Psoas muscle (tissue), 8 donors: ENCODE data around the gene DCAF5. TPM values are rescaled to one million over a fixed set of nuclear protein-coding genes. Genes with fewer than 3 reads are reported as not detected.
"Not testable (repeated sequence)": the region's sequence is repeated elsewhere in the genome, so short reads cannot be mapped to it uniquely, and the experiment has no call there.

ENCODE experiments used
- ATAC-seq, 4 donors: fragments of 200-7000 bp; cut with Tn5 transposase; one replicate each; pipeline ENCODE4 v1.9.1; 2020; ENCODE audit warnings: moderate library complexity in 3 of 4, mild to moderate bottlenecking in 2 of 4
- DNase-seq, 2 donors: peaks; one replicate each; pipeline ENCODE4 v3.0.0-alpha.2; 2020
- H3K27ac ChIP-seq: fragments of 200-600 bp; one replicate; pipeline ENCODE4 v1.8.0; 2022
- H3K27me3 ChIP-seq, 3 donors: fragments of 200-600 bp in 1 of 3; one replicate each; pipeline versions ENCODE4 v1.6.1 to v1.8.0; 2013 to 2022; ENCODE audit warnings: low read length in 2 of 3, mild to moderate bottlenecking in 2 of 3, moderate library complexity in 1 of 3; ENCODE audit not compliant: insufficient read depth in 3 of 3
- H3K36me3 ChIP-seq, 2 donors: fragments of 200-600 bp in 1 of 2; one replicate each; pipeline versions ENCODE4 v1.6.1 to v1.8.0; 2013 to 2022; ENCODE audit warnings: low read depth in 1 of 2, mild to moderate bottlenecking in 1 of 2, moderate library complexity in 1 of 2; ENCODE audit not compliant: insufficient read depth in 1 of 2
- H3K4me1 ChIP-seq: fragments of 200-600 bp; one replicate; pipeline ENCODE4 v1.8.0; 2022
- H3K4me3 ChIP-seq: fragments of 200-600 bp; one replicate; pipeline ENCODE4 v1.8.0; 2022; ENCODE audit warnings: mild to moderate bottlenecking
- H3K9me3 ChIP-seq: fragments of 200-600 bp; one replicate; pipeline ENCODE4 v1.8.0; 2022
- CTCF ChIP-seq: fragments of 200-600 bp; IDR thresholded peaks from one replicate; pipeline ENCODE4 v1.8.0; 2022; ENCODE audit warnings: antibody characterized with exemption
- WGBS, 3 donors: extraction: QIAGEN DNeasy Blood & Tissue Kit; methylation state at CpG; one replicate each; pipeline versions ENCODE4 v1.1.6 to v1.1.7; 2013; 5-methylcytosine and 5-hydroxymethylcytosine counted together
- intact Hi-C, 2 donors: fragments of 100-400 bp; cut with DNase I; formaldehyde crosslinking; loops; one replicate each; pipeline versions ENCODE4 v1.11.0 to v1.14.2; 2022
- polyA plus RNA-seq, 3 donors: library from polyadenylated mRNA; stranded (reverse); fragments of 200-250 nt; gene quantifications; one replicate each; pipeline ENCODE4 v1.2.3, GENCODE V29; 2013
- total RNA-seq, 4 donors: library from RNA; stranded (reverse); fragmentation: NEBNext Ultra II Directional in 2 of 4; extraction: Animal tissue kit (Norgen Biotek cat#: 25700) in 2 of 4; gene quantifications; one replicate each; pipeline versions ENCODE4 v1.2.1 to v1.2.4, GENCODE V29; 2021 to 2023
- donor health status: healthy with polysubstance abuse.
- donor health status: DM: no; HTN: no; CAD: no; lungs with moderate emphysema.
- donor health status: Bipolar disorder and iron deficiency.
- donor health status: healthy.
- donor health status: DM: yes; HTN: yes; CAD: no.
- donor health status: DM: no; HTN: no; CAD: no.
- donor health status: DM: no; HTN: no; CAD: no.
- donor health status: DM: yes; HTN: yes; CAD: no.

Gene DCAF5
- total and polyA plus RNA-seq, 7 donors, result 9.1 to 86.3 (median 74.7) TPM

DNA sequence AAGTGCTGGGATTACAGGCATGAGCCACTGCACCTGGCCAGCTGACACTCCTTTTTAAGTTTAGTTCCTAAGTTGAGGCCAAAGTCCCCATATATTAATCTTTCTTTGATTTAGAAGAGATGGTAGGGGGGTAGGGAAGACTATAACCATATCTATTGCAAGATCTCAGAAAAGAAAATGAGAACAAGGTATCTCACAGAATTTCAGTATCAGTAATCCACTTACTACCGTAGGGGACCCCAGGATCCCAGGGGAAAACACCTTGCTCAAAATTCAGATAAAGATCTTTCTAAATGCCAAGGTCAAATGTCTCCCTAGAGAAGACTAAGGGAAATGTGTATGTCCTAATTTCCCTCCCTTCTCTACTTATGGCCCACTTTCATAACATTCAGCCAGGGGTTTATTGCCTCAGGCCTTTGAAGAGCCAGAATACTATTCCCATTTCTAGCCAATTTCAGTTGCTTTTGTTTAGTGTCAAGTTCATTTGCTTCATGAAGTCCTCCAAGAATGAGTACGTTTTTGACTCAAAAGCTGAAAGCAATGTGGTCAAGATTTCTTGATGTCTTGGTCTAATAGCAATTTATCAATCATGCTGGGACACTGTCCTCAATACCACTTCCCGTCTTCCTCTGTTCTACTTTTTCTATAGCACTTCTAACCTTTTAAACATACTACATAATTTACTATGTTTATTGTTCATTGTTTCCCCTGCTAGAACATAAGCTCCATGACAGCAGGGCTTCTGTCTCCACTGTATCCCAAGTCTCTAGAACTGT is 86.3 kb downstream of the DCAF5 start:
- Histone ChIP-seq H3K36me3 (peaks cover 0 to 72% of the 10 kb centered on the region in 2 donors), H3K9me3 (no peaks in the 10 kb centered on the region), H3K27me3 (no peaks in the 10 kb centered on the region), H3K4me1 (no peaks in the 10 kb centered on the region), H3K27ac (no peak overlapping the region), H3K4me3 (no peak overlapping the region)
- intact Hi-C loops, result no loop called here
- DNase-seq (no peak), ATAC-seq (no peak)
- 86 to 95% (median 93%) methylated on average over 3 of the region's 3 CpGs for WGBS, 3 donors
- no peak for TF ChIP-seq CTCF

DNA sequence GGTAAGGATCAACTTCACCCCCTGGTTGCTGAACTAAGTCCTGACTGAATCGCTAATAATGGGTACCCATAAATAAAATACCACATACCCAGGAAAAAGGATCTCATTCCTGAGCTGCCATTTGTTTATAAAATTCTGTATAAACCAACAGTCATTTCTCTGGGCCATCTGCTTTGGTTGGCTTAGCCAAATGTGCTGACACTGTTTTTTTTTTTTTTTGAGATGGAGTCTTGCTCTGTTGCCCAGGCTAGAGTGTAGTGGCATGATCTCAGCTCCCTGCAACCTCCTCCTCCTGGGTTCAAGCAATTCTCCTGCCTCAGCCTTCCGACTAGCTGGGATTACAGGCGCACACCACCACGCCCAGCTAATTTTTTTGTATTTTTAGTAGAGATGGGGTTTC is 87.0 kb downstream of the DCAF5 start:
- intact Hi-C loops, H3K27me3 ChIP-seq, H3K27ac ChIP-seq, ATAC-seq, H3K4me3 ChIP-seq, DNase-seq, H3K9me3 ChIP-seq, H3K4me1 ChIP-seq: not testable (repeated sequence)
- H3K36me3 ChIP-seq, result peaks cover 3 to 72% of the 10 kb centered on the region in 2 donors
- 95 to 98% (median 98%) methylated on average over 4 of the region's 4 CpGs for WGBS, 3 donors

DNA sequence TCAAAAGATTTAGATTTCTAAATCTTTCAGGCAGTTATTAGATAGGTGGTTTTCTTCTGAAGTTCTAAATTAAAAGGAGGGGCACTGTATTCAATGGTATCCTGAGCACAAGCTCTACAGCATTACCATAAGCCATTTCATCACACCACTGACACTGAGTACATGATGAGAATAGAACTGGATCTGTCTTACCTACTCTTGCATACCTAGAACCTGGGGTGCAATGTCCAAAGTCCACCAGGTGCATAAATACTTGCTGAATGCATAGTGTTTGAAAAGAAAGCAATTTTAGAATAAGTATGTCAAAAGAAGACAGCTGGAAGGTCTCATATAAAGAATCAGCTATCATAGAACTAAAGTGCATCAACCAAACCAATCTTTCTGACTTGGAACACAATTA is 88.3 kb downstream of the DCAF5 start:
- Histone ChIP-seq H3K27ac (no peak overlapping the region), H3K4me3 (no peak overlapping the region), H3K36me3 (peaks cover 3 to 77% of the 10 kb centered on the region in 2 donors), H3K4me1 (no peaks in the 10 kb centered on the region), H3K27me3 (no peaks in the 10 kb centered on the region), H3K9me3 (no peaks in the 10 kb centered on the region)
- no peak for TF ChIP-seq CTCF
- DNase-seq (no peak), ATAC-seq (no peak)
- intact Hi-C loops, result no loop called here

- 77 to 85% (median 78%) methylated on average over 8 of the region's 8 CpGs for WGBS, 3 donors
- peak; percentile 27 to 80 (median 71) for ATAC-seq
- no peak for TF ChIP-seq CTCF
- Histone ChIP-seq H3K4me1 (no peaks in the 10 kb centered on the region), H3K9me3 (no peaks in the 10 kb centered on the region), H3K4me3 (no peak overlapping the region), H3K27me3 (no peaks in the 10 kb centered on the region), H3K27ac (peak overlapping the region; percentile 10), H3K36me3 (peaks cover 6 to 70% of the 10 kb centered on the region in 2 donors)
- intact Hi-C loops, result no loop called here
- DNase-seq, result peak in 1 of 2 donors; percentile 24
Observed at GRCh38 chr14:69059658-69060623, 93.0 kb downstream of the DCAF5 start.
